ENCODE data around the gene UBC. TPM values are rescaled to one million over a fixed set of nuclear protein-coding genes. Genes with fewer than 3 reads are reported as not detected.

Gene UBC
- total and polyA plus RNA-seq, 9 of the 15 experiments (the other 6 are each of a cell fraction or from before 2014, with no cell fraction given): 533 to 1,153 (median 813) TPM

DNA sequence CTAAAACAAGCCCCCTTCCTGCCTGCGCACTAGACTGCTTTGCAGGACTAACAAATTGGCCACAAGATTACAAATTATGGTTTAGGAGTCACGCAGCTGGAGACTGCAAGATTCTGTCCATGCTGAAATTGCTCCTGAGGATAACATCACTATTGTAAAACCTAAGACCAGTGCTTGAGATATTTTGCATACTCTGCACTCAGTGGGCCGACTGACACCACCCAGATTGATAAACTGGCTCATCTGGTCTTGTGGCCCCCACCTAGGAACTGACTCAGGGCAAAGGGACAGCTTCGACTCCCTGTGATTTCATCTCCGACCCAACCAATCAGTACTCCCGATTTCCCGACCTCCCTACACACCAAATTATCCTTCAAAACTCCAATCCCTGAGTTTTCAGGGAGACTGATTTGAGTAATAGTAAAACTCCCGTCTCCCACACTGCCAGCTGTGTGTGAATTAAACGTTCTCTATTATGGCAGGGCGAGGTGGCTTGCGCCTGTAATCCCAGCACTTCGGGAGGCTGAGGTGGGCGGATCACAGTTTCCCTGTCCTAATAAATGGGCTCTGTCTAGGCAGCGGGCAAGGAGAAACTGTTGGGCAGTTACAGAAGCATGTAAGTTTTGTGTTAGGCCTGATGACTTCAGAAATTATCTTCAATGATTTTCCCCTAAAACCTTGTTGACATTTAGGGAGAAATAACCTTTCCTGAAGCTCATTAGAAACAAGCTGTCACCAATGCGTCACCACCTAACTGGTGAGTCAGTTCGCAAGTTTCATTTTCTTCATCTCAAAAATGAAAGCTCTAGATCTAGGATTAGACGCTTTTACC is 5.3 kb upstream of the UBC start (continued):
- TF ChIP-seq, protein P1, sequence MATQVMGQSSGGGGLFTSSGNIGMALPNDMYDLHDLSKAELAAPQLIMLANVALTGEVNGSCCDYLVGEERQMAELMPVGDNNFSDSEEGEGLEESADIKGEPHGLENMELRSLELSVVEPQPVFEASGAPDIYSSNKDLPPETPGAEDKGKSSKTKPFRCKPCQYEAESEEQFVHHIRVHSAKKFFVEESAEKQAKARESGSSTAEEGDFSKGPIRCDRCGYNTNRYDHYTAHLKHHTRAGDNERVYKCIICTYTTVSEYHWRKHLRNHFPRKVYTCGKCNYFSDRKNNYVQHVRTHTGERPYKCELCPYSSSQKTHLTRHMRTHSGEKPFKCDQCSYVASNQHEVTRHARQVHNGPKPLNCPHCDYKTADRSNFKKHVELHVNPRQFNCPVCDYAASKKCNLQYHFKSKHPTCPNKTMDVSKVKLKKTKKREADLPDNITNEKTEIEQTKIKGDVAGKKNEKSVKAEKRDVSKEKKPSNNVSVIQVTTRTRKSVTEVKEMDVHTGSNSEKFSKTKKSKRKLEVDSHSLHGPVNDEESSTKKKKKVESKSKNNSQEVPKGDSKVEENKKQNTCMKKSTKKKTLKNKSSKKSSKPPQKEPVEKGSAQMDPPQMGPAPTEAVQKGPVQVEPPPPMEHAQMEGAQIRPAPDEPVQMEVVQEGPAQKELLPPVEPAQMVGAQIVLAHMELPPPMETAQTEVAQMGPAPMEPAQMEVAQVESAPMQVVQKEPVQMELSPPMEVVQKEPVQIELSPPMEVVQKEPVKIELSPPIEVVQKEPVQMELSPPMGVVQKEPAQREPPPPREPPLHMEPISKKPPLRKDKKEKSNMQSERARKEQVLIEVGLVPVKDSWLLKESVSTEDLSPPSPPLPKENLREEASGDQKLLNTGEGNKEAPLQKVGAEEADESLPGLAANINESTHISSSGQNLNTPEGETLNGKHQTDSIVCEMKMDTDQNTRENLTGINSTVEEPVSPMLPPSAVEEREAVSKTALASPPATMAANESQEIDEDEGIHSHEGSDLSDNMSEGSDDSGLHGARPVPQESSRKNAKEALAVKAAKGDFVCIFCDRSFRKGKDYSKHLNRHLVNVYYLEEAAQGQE (IDR thresholded peaks at IDR 0.05; ENCODE audit: borderline replicate concordance): 0 out of 2 replicates have a peak, but pooled peaks have one; percentile 0
- TF ChIP-seq, protein P1 (CRISPR knock-in tag; IDR thresholded peaks at IDR 0.05; ENCODE audit: low read depth): no peak
- TF ChIP-seq SP1 (CRISPR knock-in tag; IDR thresholded peaks at IDR 0.05) (peak; percentile 41; the same call in 1 of the 2 replicates), JUN (IDR thresholded peaks at IDR 0.05; ENCODE audit: borderline replicate concordance, low read depth, low read length) (peak; percentile 86), JUN (CRISPR knock-in tag; IDR thresholded peaks at IDR 0.05; ENCODE audit: borderline replicate concordance) (no peak), MTA3 (IDR thresholded peaks at IDR 0.05; ENCODE audit: borderline replicate concordance) (peak; percentile 52; the same call in 1 of the 2 replicates), MTA1 (IDR thresholded peaks at IDR 0.05; ENCODE audit: borderline replicate concordance) (peak; percentile 24; the same call in 1 of the 2 replicates), CTBP1 (IDR thresholded peaks at IDR 0.05; ENCODE audit: borderline replicate concordance) (0 out of 2 replicates have a peak, but pooled peaks have one; percentile 34)
- TF ChIP-seq, protein P2, sequence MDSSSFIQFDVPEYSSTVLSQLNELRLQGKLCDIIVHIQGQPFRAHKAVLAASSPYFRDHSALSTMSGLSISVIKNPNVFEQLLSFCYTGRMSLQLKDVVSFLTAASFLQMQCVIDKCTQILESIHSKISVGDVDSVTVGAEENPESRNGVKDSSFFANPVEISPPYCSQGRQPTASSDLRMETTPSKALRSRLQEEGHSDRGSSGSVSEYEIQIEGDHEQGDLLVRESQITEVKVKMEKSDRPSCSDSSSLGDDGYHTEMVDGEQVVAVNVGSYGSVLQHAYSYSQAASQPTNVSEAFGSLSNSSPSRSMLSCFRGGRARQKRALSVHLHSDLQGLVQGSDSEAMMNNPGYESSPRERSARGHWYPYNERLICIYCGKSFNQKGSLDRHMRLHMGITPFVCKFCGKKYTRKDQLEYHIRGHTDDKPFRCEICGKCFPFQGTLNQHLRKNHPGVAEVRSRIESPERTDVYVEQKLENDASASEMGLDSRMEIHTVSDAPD (CRISPR knock-in tag; IDR thresholded peaks at IDR 0.05): no peak
- TF ChIP-seq, protein P3, sequence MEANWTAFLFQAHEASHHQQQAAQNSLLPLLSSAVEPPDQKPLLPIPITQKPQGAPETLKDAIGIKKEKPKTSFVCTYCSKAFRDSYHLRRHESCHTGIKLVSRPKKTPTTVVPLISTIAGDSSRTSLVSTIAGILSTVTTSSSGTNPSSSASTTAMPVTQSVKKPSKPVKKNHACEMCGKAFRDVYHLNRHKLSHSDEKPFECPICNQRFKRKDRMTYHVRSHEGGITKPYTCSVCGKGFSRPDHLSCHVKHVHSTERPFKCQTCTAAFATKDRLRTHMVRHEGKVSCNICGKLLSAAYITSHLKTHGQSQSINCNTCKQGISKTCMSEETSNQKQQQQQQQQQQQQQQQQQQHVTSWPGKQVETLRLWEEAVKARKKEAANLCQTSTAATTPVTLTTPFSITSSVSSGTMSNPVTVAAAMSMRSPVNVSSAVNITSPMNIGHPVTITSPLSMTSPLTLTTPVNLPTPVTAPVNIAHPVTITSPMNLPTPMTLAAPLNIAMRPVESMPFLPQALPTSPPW (CRISPR knock-in tag; IDR thresholded peaks at IDR 0.05): 0 out of 2 replicates have a peak, but pooled peaks have one; percentile 11
- TF ChIP-seq, protein P4, sequence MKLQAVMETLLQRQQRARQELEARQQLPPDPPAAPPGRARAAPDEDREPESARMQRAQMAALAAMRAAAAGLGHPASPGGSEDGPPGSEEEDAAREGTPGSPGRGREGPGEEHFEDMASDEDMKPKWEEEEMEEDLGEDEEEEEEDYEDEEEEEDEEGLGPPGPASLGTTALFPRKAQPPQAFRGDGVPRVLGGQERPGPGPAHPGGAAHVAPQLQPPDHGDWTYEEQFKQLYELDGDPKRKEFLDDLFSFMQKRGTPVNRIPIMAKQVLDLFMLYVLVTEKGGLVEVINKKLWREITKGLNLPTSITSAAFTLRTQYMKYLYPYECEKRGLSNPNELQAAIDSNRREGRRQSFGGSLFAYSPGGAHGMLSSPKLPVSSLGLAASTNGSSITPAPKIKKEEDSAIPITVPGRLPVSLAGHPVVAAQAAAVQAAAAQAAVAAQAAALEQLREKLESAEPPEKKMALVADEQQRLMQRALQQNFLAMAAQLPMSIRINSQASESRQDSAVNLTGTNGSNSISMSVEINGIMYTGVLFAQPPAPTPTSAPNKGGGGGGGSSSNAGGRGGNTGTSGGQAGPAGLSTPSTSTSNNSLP (IDR thresholded peaks at IDR 0.05; ENCODE audit: borderline replicate concordance, low read depth, low read length): peak; percentile 18; the same call in 1 of the 2 replicates

All from K562 (cell line).